Activated CD4-positive, alpha-beta T cell treated with anti-CD3 and anti-CD28 coated beads, Interleukin-2, amount 50 U/mL, for 1 hour (primary cell): ENCODE results near the gene CWC27.
"Not testable (repeated sequence)": the region's sequence is repeated elsewhere in the genome, so short reads cannot be mapped to it uniquely, and the experiment has no call there.

ENCODE experiments used
- DNase-seq: peaks from one replicate; pipeline ENCODE4 v3.0.0-alpha.2; 2020

The CWC27 gene

GRCh38 chr5:64930672-64931318 is 162.1 kb downstream of the CWC27 start:
- no peak for DNase-seq

GRCh38 chr5:64939422-64939771 is 170.7 kb downstream of the CWC27 start:
- DNase-seq = not testable (repeated sequence)

GRCh38 chr5:64939772-64940510 is 171.2 kb downstream of the CWC27 start:
- no peak for DNase-seq

GRCh38 chr5:64942460-64942859 is 173.7 kb downstream of the CWC27 start:
- DNase-seq = no peak

GRCh38 chr5:64944868-64945267 is 176.1 kb downstream of the CWC27 start:
- DNase-seq = no peak

GRCh38 chr5:64947031-64947430 is 178.3 kb downstream of the CWC27 start:
- DNase-seq = no peak

GRCh38 chr5:64947801-64948200 is 179.1 kb downstream of the CWC27 start:
- no peak for DNase-seq

- DNase-seq = no peak
Measured at GRCh38 chr5:64949331-64949730, 180.6 kb downstream of the CWC27 start.

- DNase-seq = no peak
Measured at GRCh38 chr5:64952951-64953673, 184.4 kb downstream of the CWC27 start.

- DNase-seq = no peak
Measured at GRCh38 chr5:64954518-64954917, 185.8 kb downstream of the CWC27 start.

- no peak for DNase-seq
Measured at GRCh38 chr5:64958757-64959391, 190.1 kb downstream of the CWC27 start.

- DNase-seq = no peak
Measured at GRCh38 chr5:64963278-64963677, 194.5 kb downstream of the CWC27 start.

GRCh38 chr5:64968591-64969110 is 199.9 kb downstream of the CWC27 start:
- no peak for DNase-seq

- no peak for DNase-seq
Measured at GRCh38 chr5:64969578-64969977, 200.8 kb downstream of the CWC27 start.

- no peak for DNase-seq
Measured at GRCh38 chr5:64971513-64971912, 202.8 kb downstream of the CWC27 start.

- DNase-seq = no peak
Measured at GRCh38 chr5:64971990-64972389, 203.3 kb downstream of the CWC27 start.

GRCh38 chr5:64972591-64972990 is 203.9 kb downstream of the CWC27 start:
- DNase-seq = no peak

GRCh38 chr5:64973215-64973614 is 204.5 kb downstream of the CWC27 start:
- DNase-seq = no peak

GRCh38 chr5:64977779-64978178 is 209.0 kb downstream of the CWC27 start:
- no peak for DNase-seq

- DNase-seq = no peak
Measured at GRCh38 chr5:64978546-64978945, 209.8 kb downstream of the CWC27 start.

GRCh38 chr5:64979531-64979930 is 210.8 kb downstream of the CWC27 start:
- DNase-seq = no peak

GRCh38 chr5:64980176-64980575 is 211.4 kb downstream of the CWC27 start:
- DNase-seq = no peak

GRCh38 chr5:64987768-64988167 is 219.0 kb downstream of the CWC27 start:
- DNase-seq = no peak
